ENCODE measurements around the gene RGS6.

Gene RGS6

DNA sequence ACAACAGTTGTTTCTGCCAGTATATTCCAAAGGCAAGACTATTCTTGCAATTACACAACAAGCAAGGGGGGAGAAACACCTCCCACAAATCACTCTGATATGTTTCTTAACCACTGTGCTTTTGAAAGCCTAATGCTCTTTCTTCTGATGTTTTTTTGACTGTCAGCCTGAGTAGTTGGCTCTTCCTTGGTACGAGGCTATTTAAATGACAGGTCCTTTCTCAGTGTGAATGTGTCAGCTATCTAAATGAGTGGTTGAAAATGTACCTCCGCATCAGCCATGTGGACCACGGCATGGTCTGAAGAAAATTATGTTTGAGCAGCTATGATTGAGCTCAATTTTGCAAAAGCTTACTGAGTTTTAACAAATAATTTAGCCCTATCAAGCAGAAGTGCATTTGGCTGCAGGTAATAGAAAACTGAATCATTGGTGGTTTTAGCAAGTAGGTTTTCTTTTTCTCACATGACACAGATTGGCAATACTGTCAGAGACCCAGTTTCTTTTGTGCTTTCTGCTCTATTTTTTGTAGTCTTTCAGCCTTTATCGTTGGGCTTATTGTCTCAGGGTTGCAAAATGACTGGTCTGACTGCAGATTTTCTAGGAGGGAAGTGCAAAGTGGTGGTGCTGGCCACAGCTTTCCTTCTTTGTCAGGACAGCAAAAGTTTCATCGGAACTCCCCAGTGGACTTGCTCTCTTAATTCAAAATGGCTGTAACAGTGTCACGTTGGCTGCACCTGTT is 162.8 kb downstream of the RGS6 start:
- no peak for DNase-seq

- DNase-seq: no peak
Measured at GRCh38 chr14:72097173-72097783, 165.0 kb downstream of the RGS6 start.

DNA sequence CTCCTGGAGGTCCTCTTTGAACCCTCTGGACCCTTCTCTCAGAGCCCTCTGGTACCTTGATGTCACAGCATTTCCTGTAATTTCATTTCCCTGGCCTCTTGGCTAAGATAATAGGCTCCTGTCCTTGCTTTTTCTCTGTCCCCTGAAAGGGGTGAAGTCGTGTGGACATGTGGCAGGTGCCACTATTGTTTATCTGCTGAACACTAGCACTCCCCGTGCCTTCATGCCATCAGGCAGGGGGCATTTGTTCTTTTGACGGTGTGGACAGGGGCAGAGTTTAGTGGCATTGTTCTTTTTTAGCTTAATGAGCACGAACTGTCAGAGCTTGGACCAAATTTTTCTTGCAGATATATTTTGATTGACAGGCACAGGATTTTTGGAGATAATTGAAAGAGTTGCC is 166.0 kb downstream of the RGS6 start:
- DNase-seq: no peak

DNA sequence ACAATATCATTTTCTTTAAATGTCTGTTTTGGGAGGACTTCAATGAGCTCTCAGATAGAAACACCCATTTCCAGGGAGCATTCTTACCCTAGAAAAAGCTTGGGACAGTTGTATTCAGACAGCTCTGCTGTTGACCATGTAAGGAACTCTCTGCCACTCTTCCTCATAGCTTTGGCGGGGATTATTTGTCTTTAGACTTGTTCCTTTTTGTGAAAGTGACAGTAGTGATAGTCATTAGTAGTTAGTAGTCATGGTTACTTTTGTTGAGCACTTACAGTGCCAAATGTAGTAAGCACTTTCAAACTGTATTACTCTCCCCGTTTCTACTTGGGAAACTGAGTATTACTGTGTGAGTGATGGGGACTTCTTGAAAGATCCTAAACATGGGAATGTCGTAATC is 167.3 kb downstream of the RGS6 start:
- no peak for DNase-seq

GRCh38 chr14:72104011-72104613 is 171.9 kb downstream of the RGS6 start:
- DNase-seq: no peak

DNA sequence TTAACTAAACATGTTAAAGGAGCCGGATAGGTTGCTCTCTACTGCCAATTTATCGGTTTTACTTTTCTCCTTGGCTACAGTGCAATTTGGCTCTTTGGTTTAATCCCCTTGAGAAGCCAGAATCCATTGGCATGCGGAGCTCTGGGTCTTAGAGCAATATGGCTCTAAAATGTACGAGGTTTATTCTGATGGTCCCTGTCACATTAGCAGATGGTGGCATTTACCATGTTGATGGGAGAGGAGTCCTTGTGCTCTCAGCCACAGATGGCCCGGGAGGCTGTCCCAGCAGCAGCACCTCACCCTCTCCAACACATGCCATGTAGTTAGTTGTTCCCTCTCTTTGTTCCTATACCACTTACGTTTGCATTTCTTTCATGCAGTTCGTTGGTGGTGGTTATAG is 179.7 kb downstream of the RGS6 start:
- DNase-seq: no peak

DNA sequence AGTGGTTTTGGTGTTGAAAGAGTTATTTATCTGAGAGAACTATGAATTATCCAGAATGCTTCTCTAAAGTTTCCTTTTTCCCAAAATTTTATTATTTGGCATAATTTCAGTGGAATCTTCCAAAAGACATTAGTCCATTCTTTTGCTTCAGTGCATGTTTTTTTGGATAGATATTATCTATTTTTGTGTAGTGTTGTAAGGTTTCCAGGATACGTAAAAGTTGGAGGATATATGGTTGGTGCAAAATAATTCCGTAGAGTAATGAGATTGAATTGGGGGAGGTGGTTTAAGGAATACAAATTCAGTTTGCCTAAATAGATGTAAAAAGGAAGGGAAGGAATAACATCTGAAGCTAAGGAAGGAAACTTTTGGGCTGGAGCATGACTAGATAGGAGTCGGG is 186.6 kb downstream of the RGS6 start:
- DNase-seq: no peak

DNA sequence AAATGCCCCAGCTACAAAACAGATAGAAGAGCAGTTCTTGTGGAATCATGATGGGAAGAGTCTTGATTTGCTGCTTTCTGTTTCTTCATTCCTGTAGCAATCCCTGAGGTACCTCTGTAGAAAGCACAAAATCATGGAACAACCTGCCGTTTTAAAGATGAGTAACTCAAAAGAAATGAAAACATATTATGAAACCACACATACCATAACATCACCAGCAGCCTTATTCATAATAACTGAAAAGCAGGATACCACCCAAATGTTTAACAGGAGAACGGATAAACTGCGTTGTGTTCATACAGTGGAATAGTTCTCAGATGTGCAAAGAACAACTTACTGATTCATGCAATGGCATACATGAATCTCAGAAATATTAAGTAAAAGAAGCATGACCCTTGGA is 188.1 kb downstream of the RGS6 start:
- DNase-seq: no peak

DNA sequence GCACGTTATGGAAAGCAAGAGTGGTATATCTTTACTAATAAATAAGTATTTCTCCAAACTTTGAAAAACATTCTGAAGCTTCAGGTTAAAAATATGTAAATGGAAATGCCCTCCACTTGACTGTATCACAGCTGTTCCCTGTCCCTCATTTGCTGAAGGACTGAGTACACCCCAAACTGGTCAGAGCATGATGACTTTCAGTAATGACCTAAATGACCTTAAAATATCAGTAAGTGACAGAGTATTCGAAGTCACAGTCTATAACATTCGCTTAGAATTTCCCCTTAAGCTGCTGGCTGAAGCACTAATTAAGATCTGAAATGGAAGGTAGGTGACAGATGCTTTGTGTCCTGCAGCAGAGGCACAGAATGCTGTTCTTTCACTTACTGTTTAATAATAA is 191.5 kb downstream of the RGS6 start:
- DNase-seq: no peak

DNA sequence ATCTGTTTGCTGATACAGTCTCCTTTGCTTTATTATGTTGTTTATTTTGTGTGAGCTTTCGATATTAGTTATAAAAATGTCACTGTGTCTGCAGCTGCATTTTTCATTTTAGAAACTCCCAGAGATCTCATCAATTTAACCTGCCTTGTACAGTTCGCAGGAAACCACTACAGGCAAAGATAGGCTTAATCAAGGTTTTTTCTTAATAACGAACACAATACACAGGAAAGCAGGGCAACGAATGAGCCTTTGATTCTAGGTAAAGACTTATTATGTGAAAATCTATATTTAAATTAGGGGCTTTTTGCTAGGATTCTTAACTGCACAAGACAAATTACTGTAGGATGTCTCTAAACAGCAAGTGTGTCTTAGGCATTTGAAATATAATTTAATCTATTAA is 191.9 kb downstream of the RGS6 start:
- DNase-seq: no peak

DNA sequence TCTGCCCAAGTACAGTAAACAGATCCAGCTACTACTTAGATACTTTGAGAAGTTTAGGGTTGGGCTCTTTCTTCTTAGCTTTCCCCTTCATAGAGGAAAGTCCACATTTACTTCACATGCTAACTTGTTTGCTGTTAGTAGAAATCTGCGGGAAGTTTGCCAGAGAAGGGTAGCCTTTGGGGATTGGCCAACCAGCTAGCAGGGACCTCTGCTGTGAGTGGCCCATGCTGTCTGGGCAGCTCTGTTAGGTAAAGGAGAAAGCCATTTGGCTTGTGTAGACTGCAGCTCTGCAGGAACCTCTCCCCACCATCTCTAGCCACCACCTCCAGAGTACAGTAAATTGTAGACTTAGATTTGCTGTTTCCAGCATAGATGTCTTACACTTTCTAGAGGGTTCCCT is 193.9 kb downstream of the RGS6 start:
- DNase-seq: no peak

GRCh38 chr14:72126561-72126960 is 194.3 kb downstream of the RGS6 start:
- DNase-seq: no peak

DNA sequence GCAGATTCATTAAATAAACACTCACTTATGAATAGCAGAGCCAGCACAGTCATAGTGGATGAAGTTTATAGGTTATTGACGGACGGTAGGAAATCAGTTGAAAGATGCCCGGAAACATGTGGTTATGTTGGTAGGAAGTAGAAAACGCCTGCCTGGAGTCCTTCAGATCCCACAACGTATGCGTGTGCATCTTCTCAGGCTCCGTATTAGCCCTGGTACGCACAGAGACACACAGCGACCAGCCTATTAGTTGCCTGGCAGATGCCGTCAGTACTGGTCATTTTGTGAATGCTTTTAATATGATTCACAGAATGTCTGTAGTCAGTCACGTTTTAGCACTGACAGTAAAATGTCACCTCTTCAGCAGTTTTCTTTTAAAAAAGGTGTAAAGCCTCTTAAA is 196.4 kb downstream of the RGS6 start:
- no peak for DNase-seq

GRCh38 chr14:72129291-72129690 is 197.1 kb downstream of the RGS6 start:
- no peak for DNase-seq

GRCh38 chr14:72141084-72141483 is 208.9 kb downstream of the RGS6 start:
- DNase-seq: no peak

- DNase-seq: no peak
Measured at GRCh38 chr14:72142328-72142727, 210.1 kb downstream of the RGS6 start.

DNA sequence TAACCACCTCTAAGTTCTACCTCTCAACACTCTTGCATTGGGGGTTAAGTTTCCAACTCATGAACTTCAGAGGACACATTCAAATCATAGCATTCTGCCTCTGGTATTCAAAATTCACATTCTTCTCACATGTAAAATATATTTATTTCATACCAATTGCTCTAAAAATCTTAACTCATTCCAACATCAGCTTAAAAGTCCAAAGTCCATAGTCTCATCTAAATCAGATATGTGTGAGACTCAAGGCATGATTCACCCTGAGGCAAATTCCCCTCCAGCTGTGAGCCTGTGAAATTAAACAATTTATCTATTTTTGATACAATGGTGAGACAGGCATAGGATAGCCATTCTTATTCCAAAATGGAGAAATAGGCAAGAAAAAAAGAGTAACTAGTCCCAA is 214.0 kb downstream of the RGS6 start:
- DNase-seq: no peak

DNA sequence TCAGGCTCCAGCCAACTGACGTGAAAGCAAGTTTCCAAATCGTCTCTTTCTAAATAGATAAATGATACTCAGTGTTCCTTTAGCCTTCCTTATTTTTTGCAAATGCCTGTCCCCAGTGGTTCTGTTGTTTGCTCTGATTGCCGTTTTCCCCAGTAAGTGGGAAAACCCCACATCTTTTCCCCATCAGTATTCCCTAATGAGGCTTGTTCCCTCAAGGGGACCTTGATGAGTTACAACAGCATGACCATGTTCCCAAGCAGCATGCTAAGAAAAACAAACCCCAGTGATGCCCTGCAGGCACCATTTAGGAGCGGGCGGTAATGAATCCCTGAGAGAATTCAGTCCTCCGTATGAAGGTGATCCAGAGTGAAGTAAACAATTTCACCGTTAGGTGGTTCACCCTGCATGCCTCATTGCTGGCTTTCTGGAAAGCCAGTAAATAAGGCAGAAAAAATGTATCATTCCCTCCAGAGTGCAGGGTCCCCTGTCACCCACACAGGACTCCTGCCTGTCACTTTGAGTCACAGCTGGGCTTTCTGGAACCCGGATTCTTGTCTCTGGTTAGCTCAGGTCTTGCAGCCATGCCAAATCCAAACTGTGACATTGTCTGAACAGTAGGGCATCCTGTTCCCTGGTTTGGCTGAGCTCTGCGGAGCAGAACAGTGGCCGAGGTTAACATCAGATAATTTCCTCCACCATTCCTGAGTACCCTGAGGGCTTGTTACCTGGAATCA is 222.6 kb downstream of the RGS6 start:
- no peak for DNase-seq

DNA sequence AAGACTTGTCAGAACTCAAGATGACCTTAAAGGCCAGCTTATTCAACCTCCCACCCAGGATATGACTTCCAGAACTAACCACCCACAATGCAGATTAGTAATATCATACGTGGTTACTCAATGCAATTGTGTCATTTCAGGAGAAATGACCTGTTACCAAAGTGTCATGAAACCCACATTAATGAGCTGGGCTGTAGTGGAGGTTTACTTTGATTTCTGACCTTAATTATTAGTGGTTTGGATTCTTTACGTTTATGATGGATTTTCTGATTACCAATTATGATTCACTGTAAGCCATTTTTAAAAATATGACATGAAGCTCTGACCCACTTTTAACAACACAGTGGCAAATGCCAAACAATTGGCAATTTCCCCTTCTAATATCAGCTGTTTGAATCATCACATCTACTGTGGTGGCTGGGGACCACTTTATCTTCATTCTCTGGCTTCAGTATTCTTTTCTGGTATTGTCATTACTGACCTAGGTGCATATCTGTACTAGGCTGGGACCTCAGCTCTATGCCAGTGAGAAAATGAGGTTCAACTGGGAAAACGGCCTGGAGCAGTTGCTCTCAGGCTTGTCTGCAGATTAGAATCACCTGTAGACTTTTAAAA is 223.3 kb downstream of the RGS6 start:
- no peak for DNase-seq

DNA sequence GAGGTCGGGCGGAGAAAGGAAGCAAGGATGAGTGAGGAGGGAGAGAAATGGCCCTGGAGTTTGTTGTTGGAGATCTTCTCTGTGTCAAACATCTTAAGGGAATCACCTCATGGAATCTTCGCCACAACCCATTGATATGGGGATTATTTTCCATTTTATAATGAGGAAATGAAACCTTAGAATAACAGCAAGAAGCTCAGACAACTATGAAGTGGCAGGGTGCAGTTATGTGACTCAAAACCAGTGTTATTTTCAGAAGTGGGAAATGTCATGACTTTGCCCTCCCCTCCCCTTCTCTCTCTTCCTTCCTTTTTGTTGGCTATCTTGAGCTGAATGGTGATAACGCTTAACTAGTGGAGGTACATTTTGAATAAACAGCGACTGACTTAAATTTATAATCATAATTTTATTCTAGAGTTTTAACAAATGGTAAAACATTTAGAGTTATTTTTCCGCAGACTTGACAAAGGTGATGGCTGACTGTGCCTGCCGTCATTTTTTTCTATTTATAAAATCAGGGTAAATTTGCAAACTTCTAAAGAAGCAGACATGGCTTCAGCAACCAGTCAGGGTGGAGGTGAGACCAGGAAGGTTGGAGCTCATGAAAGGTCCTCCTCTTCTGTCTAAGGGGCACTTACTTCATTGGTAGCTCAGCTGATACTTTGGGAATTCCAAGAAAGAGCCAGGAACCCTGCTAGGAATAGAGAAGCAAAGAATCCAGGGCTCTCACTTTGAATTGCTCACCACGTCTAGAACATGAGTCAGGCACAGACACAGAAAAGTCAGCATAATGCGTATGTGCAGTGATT is 232.4 kb downstream of the RGS6 start:
- DNase-seq: no peak

GRCh38 chr14:72165229-72165698 is 233.0 kb downstream of the RGS6 start:
- DNase-seq: no peak

- DNase-seq: no peak
Measured at GRCh38 chr14:72169521-72169920, 237.3 kb downstream of the RGS6 start.
